Testis (tissue), 3 donors: Measurements from ENCODE around the gene ZCCHC13. TPM values are rescaled to one million over a fixed set of nuclear protein-coding genes. Genes with fewer than 3 reads are reported as not detected.
"Not testable (repeated sequence)": the region's sequence is repeated elsewhere in the genome, so short reads cannot be mapped to it uniquely, and the experiment has no call there.

Source experiments
- DNase-seq: peaks from one replicate; pipeline ENCODE4 v3.0.0-alpha.2; 2019
- H3K27ac ChIP-seq, 2 donors: fragments of 200-600 bp; sonication (generic); one replicate each; pipeline ENCODE4 v1.5.1; 2019
- H3K27me3 ChIP-seq: fragments of 200-600 bp; sonication (generic); one replicate; pipeline ENCODE4 v1.5.1; 2019
- H3K36me3 ChIP-seq: fragments of 200-600 bp; sonication (generic); one replicate; pipeline ENCODE4 v1.5.1; 2017; ENCODE audit warnings: low read depth; ENCODE audit errors: missing control alignments
- H3K4me1 ChIP-seq: fragments of 200-600 bp; sonication (generic); one replicate; pipeline ENCODE4 v1.5.1; 2019
- H3K4me3 ChIP-seq, 2 donors: fragments of 200-600 bp; sonication (generic); one replicate each; pipeline ENCODE4 v1.5.1; 2017 to 2019
- H3K9me3 ChIP-seq: fragments of 200-600 bp; sonication (generic); one replicate; pipeline ENCODE4 v1.5.1; 2017
- CTCF ChIP-seq, 3 experiments: fragments of 450-650 bp in 2 of 3; fragments of 200-600 bp in 1 of 3; sonication (generic) in 1 of 3; IDR thresholded peaks; one replicate each; pipeline ENCODE4 v1.5.1; 2016 to 2019; ENCODE audit warnings: antibody characterized with exemption in 3 of 3, mild to moderate bottlenecking in 2 of 3, moderate library complexity in 1 of 3
- POLR2A ChIP-seq: fragments of 450-650 bp; IDR thresholded peaks from one replicate; pipeline ENCODE4 v1.6.1; 2017; ENCODE audit warnings: antibody characterized with exemption, mild to moderate bottlenecking, moderate library complexity
- WGBS, 2 donors: methylation state at CpG; one replicate each; pipeline ENCODE4 v1.1.5; 2018; 5-methylcytosine and 5-hydroxymethylcytosine counted together
- intact Hi-C: fragments of 100-400 bp; cut with DNase I; formaldehyde crosslinking; loops from one replicate; pipeline ENCODE4 v1.15.1; 2023; ENCODE audit warnings: low total_unique reads
- polyA plus RNA-seq: library from polyadenylated mRNA; stranded (reverse); fragments of 350-450 nt; fragmentation: Illumina TruSeq; extraction: RNeasy Lipid Tissue Mini Kit (QIAGEN cat#74804); gene quantifications from one replicate; pipeline ENCODE4 v1.2.3, GENCODE V29; 2014; ENCODE audit warnings: low read depth, low replicate concordance; ENCODE audit not compliant: insufficient read depth
- total RNA-seq, 2 donors: library from RNA; depleted of rRNA; stranded (reverse); fragments of >200 nt; gene quantifications; one replicate each; pipeline ENCODE4 v1.2.3, GENCODE V29; 2016

ZCCHC13 gene
- total and polyA plus RNA-seq, 3 donors from 2014 or later: 13.6 to 30.3 (median 25.9) TPM

- TF ChIP-seq POLR2A (no peak), CTCF (IDR thresholded peaks at IDR 0.05) (no peak)
- intact Hi-C loops: no loop called here
- WGBS, 2 donors: 80 to 90% methylated on average over 3 to 4 of the region's 4 CpGs
Observed at GRCh38 chrX:74318672-74319071, 14.7 kb downstream of the ZCCHC13 start.

GRCh38 chrX:74319321-74319720 is 15.3 kb downstream of the ZCCHC13 start:
- H3K27ac ChIP-seq, H3K4me1 ChIP-seq, intact Hi-C loops, DNase-seq, H3K27me3 ChIP-seq, H3K9me3 ChIP-seq, H3K36me3 ChIP-seq, H3K4me3 ChIP-seq: not testable (repeated sequence)
- 60 to 76% methylated on average over 2 of the region's 2 CpGs for WGBS, 2 donors

More at GRCh38 chrX:74318672-74319071, 14.7 kb downstream of the ZCCHC13 start:
- Histone ChIP-seq H3K9me3 (no peaks in the 10 kb centered on the region), H3K4me1 (no peaks in the 10 kb centered on the region), H3K27ac (no peak overlapping the region), H3K27me3 (no peaks in the 10 kb centered on the region), H3K36me3 (no peaks in the 10 kb centered on the region), H3K4me3 (no peak overlapping the region)
- DNase-seq: no peak

- Histone ChIP-seq H3K4me3 (no peak overlapping the region), H3K36me3 (no peaks in the 10 kb centered on the region), H3K9me3 (no peaks in the 10 kb centered on the region), H3K4me1 (no peaks in the 10 kb centered on the region), H3K27me3 (no peaks in the 10 kb centered on the region), H3K27ac (no peak overlapping the region)
- WGBS, 2 donors: 83 to 87% methylated on average over 9 to 15 of the region's 27 CpGs
- DNase-seq: no peak
- intact Hi-C loops: no loop called here
- no peak for TF ChIP-seq CTCF (IDR thresholded peaks at IDR 0.05)
- no peak for TF ChIP-seq POLR2A
Observed at GRCh38 chrX:74321191-74321590, 17.2 kb downstream of the ZCCHC13 start.

GRCh38 chrX:74324131-74324530 is 20.2 kb downstream of the ZCCHC13 start:
- no peaks in the 10 kb centered on the region for H3K4me1 ChIP-seq
- H3K36me3 ChIP-seq: no peaks in the 10 kb centered on the region
- TF ChIP-seq CTCF (IDR thresholded peaks at IDR 0.05): no peak
- no peak for TF ChIP-seq POLR2A
- intact Hi-C loops: no loop called here
- no peaks in the 10 kb centered on the region for H3K27me3 ChIP-seq
- no peaks in the 10 kb centered on the region for H3K9me3 ChIP-seq
- 72 to 100% methylated on average over 1 to 5 of the region's 5 CpGs for WGBS, 2 donors
- no peak overlapping the region for H3K27ac ChIP-seq
- H3K4me3 ChIP-seq: no peak overlapping the region
- no peak for DNase-seq

- no peaks in the 10 kb centered on the region for H3K36me3 ChIP-seq
- DNase-seq: no peak
- H3K27ac ChIP-seq: no peak overlapping the region
- intact Hi-C loops: no loop called here
- WGBS, 2 donors: 40 to 64% methylated on average over 1 to 5 of the region's 9 CpGs
- H3K27me3 ChIP-seq: no peaks in the 10 kb centered on the region
- TF ChIP-seq CTCF (IDR thresholded peaks at IDR 0.05) (no peak), POLR2A (no peak)
- no peaks in the 10 kb centered on the region for H3K4me1 ChIP-seq
- H3K9me3 ChIP-seq: no peaks in the 10 kb centered on the region
- H3K4me3 ChIP-seq: no peak overlapping the region
Observed at GRCh38 chrX:74325130-74326059, 21.4 kb downstream of the ZCCHC13 start.
